CD4-positive, alpha-beta memory T cell (primary cell): ENCODE measurements around the gene MYO18A. TPM values are rescaled to one million over a fixed set of nuclear protein-coding genes. Genes with fewer than 3 reads are reported as not detected.

ENCODE experiments used
- CTCF ChIA-PET: fragments of 350-600 bp; sonication (Branson Sonifier 250); formaldehyde crosslinking; loops from one replicate; lab custom pipeline; 2021; ENCODE audit warnings: inconsistent platforms; ENCODE audit not compliant: partially characterized antibody; lab: Charles Lee
- POLR2A ChIA-PET: fragments of 350-600 bp; sonication (Branson Sonifier 250); formaldehyde crosslinking; loops from one replicate; lab custom pipeline; 2021; ENCODE audit not compliant: partially characterized antibody; lab: Charles Lee
- DNase-seq, 5 donors: peaks; one replicate each; pipeline versions ENCODE4 v3.0.0 to v3.0.0-alpha.2; 2020 to 2022; ENCODE audit warnings: mixed read lengths in 1 of 5
- H3K27ac ChIP-seq: one replicate; pipeline ENCODE4 v1.7.0; 2013; ENCODE audit warnings: low read depth, low read length
- H3K27me3 ChIP-seq: 2 replicates; pipeline ENCODE4 v1.7.0; 2013; ENCODE audit warnings: mild to moderate bottlenecking, low read length, moderate library complexity; ENCODE audit not compliant: insufficient read depth
- H3K36me3 ChIP-seq: 2 replicates; pipeline ENCODE4 v1.7.0; 2013; ENCODE audit warnings: mild to moderate bottlenecking, low read length, moderate library complexity; ENCODE audit not compliant: insufficient read depth
- H3K4me1 ChIP-seq: 2 replicates; pipeline ENCODE4 v1.7.0; 2013; ENCODE audit warnings: mild to moderate bottlenecking, low read length, moderate library complexity; ENCODE audit not compliant: insufficient read depth
- H3K4me3 ChIP-seq, 2 donors: one replicate each; pipeline ENCODE4 v1.7.0; 2013; ENCODE audit warnings: low read length in 2 of 2, mild to moderate bottlenecking in 1 of 2
- H3K9me3 ChIP-seq, 2 donors: one replicate each; pipeline ENCODE4 v1.7.0; 2013; ENCODE audit warnings: low read length in 2 of 2, control low read depth in 1 of 2; ENCODE audit not compliant: control insufficient read depth in 1 of 2
- H3K27ac Mint-ChIP-seq, 7 donors: one replicate each; pipeline ENCODE4 v1.8.0; 2020 to 2021; ENCODE audit warnings: mixed read lengths in 7 of 7, mild to moderate bottlenecking in 6 of 7, inconsistent platforms in 3 of 7, moderate library complexity in 3 of 7
- H3K27me3 Mint-ChIP-seq, 2 donors: one replicate each; pipeline ENCODE4 v1.8.0; 2020 to 2021; ENCODE audit warnings: mixed read lengths in 2 of 2
- H3K36me3 Mint-ChIP-seq, 2 donors: one replicate each; pipeline ENCODE4 v1.8.0; 2020 to 2021; ENCODE audit warnings: mixed read lengths in 2 of 2, inconsistent platforms in 1 of 2, mild to moderate bottlenecking in 1 of 2
- H3K4me1 Mint-ChIP-seq, 4 donors: one replicate each; pipeline ENCODE4 v1.8.0; 2020 to 2021; ENCODE audit warnings: mixed read lengths in 4 of 4, mild to moderate bottlenecking in 1 of 4
- H3K4me3 Mint-ChIP-seq, 8 donors: one replicate each; pipeline ENCODE4 v1.8.0; 2020 to 2021; ENCODE audit warnings: mixed read lengths in 8 of 8, mild to moderate bottlenecking in 7 of 8, moderate library complexity in 6 of 8, inconsistent platforms in 3 of 8
- H3K9me3 Mint-ChIP-seq, 8 donors: one replicate each; pipeline ENCODE4 v1.8.0; 2020 to 2021; ENCODE audit warnings: mixed read lengths in 8 of 8, mild to moderate bottlenecking in 5 of 8, inconsistent platforms in 3 of 8, moderate library complexity in 1 of 8
- intact Hi-C: fragments of 100-400 bp; cut with micrococcal nuclease; formaldehyde crosslinking; loops from one replicate; pipeline ENCODE4 v1.15.1; 2023
- polyA plus RNA-seq, 2 donors: library from polyadenylated mRNA; unstranded; fragments of 300-500 nt; fragmentation: Illumina TruSeq; gene quantifications; one replicate each; pipeline ENCODE4 v1.2.3, GENCODE V29; 2021
- total RNA-seq, 2 experiments: library from RNA; stranded (reverse); gene quantifications; one replicate each; pipeline ENCODE4 v1.2.3, GENCODE V29; 2021

MYO18A gene
- total and polyA plus RNA-seq, 4 experiments from 2014 or later = 6.0 to 136 (median 89.5) TPM

- intact Hi-C loops = loop anchor here (1.0 kb wide), 3 partner anchors 31 to 56 kb away; no protein-coding TSS in a partner anchor
- no peaks in the 10 kb centered on the region for H3K36me3 ChIP-seq
- H3K4me3 ChIP-seq = no peak overlapping the region
- Mint-ChIP-seq H3K9me3 (peaks cover 0 to 3% (median 0%) of the 10 kb centered on the region in 8 donors), H3K36me3 (no peaks in the 10 kb centered on the region), H3K4me3 (peak overlapping the region; percentile 31 to 66 (median 52)), H3K27ac (peak overlapping the region in 2 of 7 donors; percentile 46 to 79), H3K4me1 (peaks cover 11 to 32% (median 20%) of the 10 kb centered on the region in 4 donors), H3K27me3 (no peaks in the 10 kb centered on the region)
- no peaks in the 10 kb centered on the region for H3K27me3 ChIP-seq
- DNase-seq = no peak
- ChIA-PET CTCF (interaction anchor here (0.9 to 17.4 kb wide), 21 partner anchors 9 to 215 kb away, joined by 3 to 465 read pairs (median 6); no protein-coding TSS in a partner anchor), POLR2A (interaction anchor here (1.3 to 5.3 kb wide), 7 partner anchors 26 to 113 kb away, joined by 3 to 70 read pairs (median 11); partner anchors contain the start of gene NUFIP2)
- H3K4me1 ChIP-seq = peaks cover 21% of the 10 kb centered on the region
- H3K27ac ChIP-seq = peak overlapping the region; percentile 37
- no peaks in the 10 kb centered on the region for H3K9me3 ChIP-seq
Measured at GRCh38 chr17:29180788-29181160, 576 bp upstream of the MYO18A start.

- H3K27me3 Mint-ChIP-seq = no peaks in the 10 kb centered on the region
- POLR2A ChIA-PET = interaction anchor here (0.7 to 5.3 kb wide), 8 partner anchors 25 to 114 kb away, joined by 3 to 70 read pairs (median 8); partner anchors contain the start of gene NUFIP2
- Histone ChIP-seq H3K4me3 (no peak overlapping the region), H3K9me3 (no peaks in the 10 kb centered on the region), H3K27me3 (no peaks in the 10 kb centered on the region), H3K27ac (no peak overlapping the region), H3K4me1 (peaks cover 22% of the 10 kb centered on the region), H3K36me3 (no peaks in the 10 kb centered on the region)
- no peaks in the 10 kb centered on the region for H3K36me3 Mint-ChIP-seq
- peak overlapping the region in 2 of 7 donors; percentile 12 to 70 for H3K27ac Mint-ChIP-seq
- peaks cover 11 to 32% (median 20%) of the 10 kb centered on the region in 4 donors for H3K4me1 Mint-ChIP-seq
- peaks cover 0 to 3% (median 0%) of the 10 kb centered on the region in 8 donors for H3K9me3 Mint-ChIP-seq
- no peak for DNase-seq
- peak overlapping the region; percentile 48 to 71 (median 66) for H3K4me3 Mint-ChIP-seq
- CTCF ChIA-PET = interaction anchor here (0.7 to 17.4 kb wide), 21 partner anchors 8 to 226 kb away, joined by 3 to 465 read pairs (median 7); no protein-coding TSS in a partner anchor
- intact Hi-C loops = loop anchor here (1.0 kb wide), 3 partner anchors 30 to 55 kb away; no protein-coding TSS in a partner anchor
Measured at GRCh38 chr17:29179232-29180033, 765 bp downstream of the MYO18A start.

GRCh38 chr17:29178750-29179231 lies 1.4 kb downstream of the MYO18A start:
- ChIA-PET POLR2A (interaction anchor here (3.6 to 5.3 kb wide), 2 partner anchors 23 to 30 kb away, joined by 31 to 70 read pairs; no protein-coding TSS in a partner anchor), CTCF (interaction anchor here (1.5 to 17.4 kb wide), 9 partner anchors 7 to 213 kb away, joined by 3 to 465 read pairs (median 13); no protein-coding TSS in a partner anchor)
- Histone ChIP-seq H3K27me3 (no peaks in the 10 kb centered on the region), H3K27ac (no peak overlapping the region), H3K9me3 (no peaks in the 10 kb centered on the region), H3K4me3 (no peak overlapping the region), H3K4me1 (peaks cover 22% of the 10 kb centered on the region), H3K36me3 (no peaks in the 10 kb centered on the region)
- Mint-ChIP-seq H3K4me3 (peak overlapping the region; percentile 48 to 71 (median 66)), H3K36me3 (no peaks in the 10 kb centered on the region), H3K9me3 (peaks cover 0 to 2% (median 0%) of the 10 kb centered on the region in 8 donors), H3K27ac (peak overlapping the region; percentile 5 to 96 (median 74)), H3K4me1 (peaks cover 11 to 32% (median 20%) of the 10 kb centered on the region in 4 donors), H3K27me3 (no peaks in the 10 kb centered on the region)
- intact Hi-C loops = no loop called here
- DNase-seq = no peak

GRCh38 chr17:29177871-29178749 lies 2.1 kb downstream of the MYO18A start:
- H3K4me3 Mint-ChIP-seq = peak overlapping the region; percentile 16 to 90 (median 66)
- DNase-seq = no peak
- POLR2A ChIA-PET = interaction anchor here (1.1 to 5.3 kb wide), 8 partner anchors 8 to 390 kb away, joined by 3 to 70 read pairs (median 17); no protein-coding TSS in a partner anchor
- no peaks in the 10 kb centered on the region for H3K27me3 Mint-ChIP-seq
- peaks cover 11 to 32% (median 20%) of the 10 kb centered on the region in 4 donors for H3K4me1 Mint-ChIP-seq
- no peak overlapping the region for H3K4me3 ChIP-seq
- no peaks in the 10 kb centered on the region for H3K36me3 ChIP-seq
- no peaks in the 10 kb centered on the region for H3K27me3 ChIP-seq
- no peaks in the 10 kb centered on the region for H3K9me3 ChIP-seq
- H3K36me3 Mint-ChIP-seq = no peaks in the 10 kb centered on the region
- intact Hi-C loops = no loop called here
- CTCF ChIA-PET = interaction anchor here (0.9 to 17.4 kb wide), 9 partner anchors 8 to 212 kb away, joined by 3 to 465 read pairs (median 11); no protein-coding TSS in a partner anchor
- H3K9me3 Mint-ChIP-seq = no peaks in the 10 kb centered on the region
- H3K27ac Mint-ChIP-seq = peak overlapping the region; percentile 5 to 96 (median 92)
- H3K27ac ChIP-seq = no peak overlapping the region
- H3K4me1 ChIP-seq = peaks cover 22% of the 10 kb centered on the region

GRCh38 chr17:29177541-29177870 lies 2.7 kb downstream of the MYO18A start:
- Mint-ChIP-seq H3K9me3 (no peaks in the 10 kb centered on the region), H3K4me3 (peak overlapping the region; percentile 83 to 92 (median 90)), H3K27me3 (no peaks in the 10 kb centered on the region), H3K4me1 (peaks cover 11 to 32% (median 20%) of the 10 kb centered on the region in 4 donors), H3K36me3 (no peaks in the 10 kb centered on the region), H3K27ac (peak overlapping the region; percentile 61 to 96 (median 92))
- Histone ChIP-seq H3K27me3 (no peaks in the 10 kb centered on the region), H3K9me3 (no peaks in the 10 kb centered on the region), H3K4me1 (peaks cover 22% of the 10 kb centered on the region), H3K4me3 (no peak overlapping the region), H3K27ac (peak overlapping the region; percentile 61), H3K36me3 (no peaks in the 10 kb centered on the region)
- peak in 1 of 5 donors; percentile 29 for DNase-seq
- intact Hi-C loops = no loop called here
- ChIA-PET POLR2A (interaction anchor here (1.0 to 5.3 kb wide), 12 partner anchors 9 to 390 kb away, joined by 3 to 70 read pairs (median 8); partner anchors contain the start of gene NUFIP2), CTCF (interaction anchor here (0.9 to 17.4 kb wide), 10 partner anchors 9 to 60 kb away, joined by 3 to 465 read pairs (median 10); no protein-coding TSS in a partner anchor)

- Histone ChIP-seq H3K4me1 (peaks cover 22% of the 10 kb centered on the region), H3K4me3 (peak overlapping the region; percentile 14 to 65), H3K9me3 (no peaks in the 10 kb centered on the region), H3K36me3 (no peaks in the 10 kb centered on the region), H3K27ac (peak overlapping the region; percentile 61), H3K27me3 (no peaks in the 10 kb centered on the region)
- H3K36me3 Mint-ChIP-seq = no peaks in the 10 kb centered on the region
- intact Hi-C loops = no loop called here
- peak overlapping the region; percentile 83 to 92 (median 90) for H3K4me3 Mint-ChIP-seq
- H3K9me3 Mint-ChIP-seq = no peaks in the 10 kb centered on the region
- H3K27me3 Mint-ChIP-seq = no peaks in the 10 kb centered on the region
- POLR2A ChIA-PET = interaction anchor here (0.8 to 5.3 kb wide), 18 partner anchors 9 to 457 kb away, joined by 3 to 70 read pairs (median 4); partner anchors contain the start of genes NUFIP2 and RPL23A
- DNase-seq = peak; percentile 51 to 66 (median 56)
- peaks cover 11 to 32% (median 20%) of the 10 kb centered on the region in 4 donors for H3K4me1 Mint-ChIP-seq
- CTCF ChIA-PET = interaction anchor here (1.2 to 17.4 kb wide), 10 partner anchors 9 to 60 kb away, joined by 3 to 465 read pairs (median 10); no protein-coding TSS in a partner anchor
- H3K27ac Mint-ChIP-seq = peak overlapping the region; percentile 61 to 96 (median 92)
Measured at GRCh38 chr17:29176558-29177351, 3.4 kb downstream of the MYO18A start.
